Breast epithelium (tissue), 4 donors: ENCODE data around the gene HSDL1. TPM values are rescaled to one million over a fixed set of nuclear protein-coding genes. Genes with fewer than 3 reads are reported as not detected.

ENCODE experiments used
- DNase-seq, 2 donors: peaks; one replicate each; pipeline ENCODE4 v3.0.0-alpha.2; 2019; ENCODE audit warnings: low spot score in 2 of 2
- H3K27ac ChIP-seq, 2 donors: fragments of 200-600 bp; sonication (generic) in 1 of 2; one replicate each; pipeline ENCODE4 v1.5.1; 2016 to 2019; ENCODE audit warnings: mild to moderate bottlenecking in 1 of 2
- H3K27me3 ChIP-seq, 2 donors: fragments of 200-600 bp; sonication (generic) in 1 of 2; one replicate each; pipeline versions ENCODE4 v1.5.1 to v1.6.0; 2017 to 2019; ENCODE audit warnings: control low read depth in 1 of 2, mild to moderate bottlenecking in 1 of 2
- H3K36me3 ChIP-seq: fragments of 200-600 bp; one replicate; pipeline ENCODE4 v1.5.1; 2019
- H3K4me1 ChIP-seq, 2 donors: fragments of 200-600 bp; sonication (generic); one replicate each; pipeline ENCODE4 v1.5.1; 2016 to 2019; ENCODE audit warnings: control low read depth in 1 of 2
- H3K4me3 ChIP-seq, 3 donors: fragments of 200-600 bp; sonication (generic); 1 replicate in 2 of 3; 2 replicates in 1 of 3; pipeline ENCODE4 v1.5.1; 2016 to 2019; ENCODE audit warnings: mild to moderate bottlenecking in 3 of 3, moderate library complexity in 2 of 3
- H3K9me3 ChIP-seq, 2 donors: fragments of 200-600 bp; sonication (generic) in 1 of 2; one replicate each; pipeline ENCODE4 v1.5.1; 2016 to 2019; ENCODE audit warnings: control low read depth in 1 of 2
- CTCF ChIP-seq, 3 donors: fragments of 450-650 bp; IDR thresholded peaks; one replicate each; pipeline ENCODE4 v1.5.1; 2016 to 2017; ENCODE audit warnings: antibody characterized with exemption in 3 of 3, mild to moderate bottlenecking in 3 of 3, moderate library complexity in 3 of 3
- POLR2A ChIP-seq: fragments of 450-650 bp; IDR thresholded peaks from one replicate; pipeline ENCODE4 v1.6.1; 2016; ENCODE audit warnings: antibody characterized with exemption, mild to moderate bottlenecking, moderate library complexity
- POLR2AphosphoS5 ChIP-seq, 3 donors: sonication (generic); formaldehyde crosslinking; IDR thresholded peaks; one replicate each; pipeline ENCODE4 v1.6.1; 2017; ENCODE audit warnings: antibody characterized with exemption in 3 of 3
- intact Hi-C: fragments of 100-400 bp; cut with DNase I; formaldehyde crosslinking; loops from one replicate; pipeline ENCODE4 v1.15.1; 2023; ENCODE audit warnings: low total_unique reads
- total RNA-seq, 3 donors: library from RNA; depleted of rRNA; stranded (reverse); fragments of >200 nt; gene quantifications; one replicate each; pipeline ENCODE4 v1.1.0, GENCODE V29; 2016

HSDL1 gene
- total RNA-seq, 3 donors from 2014 or later, result 17.0 to 25.8 (median 21.0) TPM

DNA sequence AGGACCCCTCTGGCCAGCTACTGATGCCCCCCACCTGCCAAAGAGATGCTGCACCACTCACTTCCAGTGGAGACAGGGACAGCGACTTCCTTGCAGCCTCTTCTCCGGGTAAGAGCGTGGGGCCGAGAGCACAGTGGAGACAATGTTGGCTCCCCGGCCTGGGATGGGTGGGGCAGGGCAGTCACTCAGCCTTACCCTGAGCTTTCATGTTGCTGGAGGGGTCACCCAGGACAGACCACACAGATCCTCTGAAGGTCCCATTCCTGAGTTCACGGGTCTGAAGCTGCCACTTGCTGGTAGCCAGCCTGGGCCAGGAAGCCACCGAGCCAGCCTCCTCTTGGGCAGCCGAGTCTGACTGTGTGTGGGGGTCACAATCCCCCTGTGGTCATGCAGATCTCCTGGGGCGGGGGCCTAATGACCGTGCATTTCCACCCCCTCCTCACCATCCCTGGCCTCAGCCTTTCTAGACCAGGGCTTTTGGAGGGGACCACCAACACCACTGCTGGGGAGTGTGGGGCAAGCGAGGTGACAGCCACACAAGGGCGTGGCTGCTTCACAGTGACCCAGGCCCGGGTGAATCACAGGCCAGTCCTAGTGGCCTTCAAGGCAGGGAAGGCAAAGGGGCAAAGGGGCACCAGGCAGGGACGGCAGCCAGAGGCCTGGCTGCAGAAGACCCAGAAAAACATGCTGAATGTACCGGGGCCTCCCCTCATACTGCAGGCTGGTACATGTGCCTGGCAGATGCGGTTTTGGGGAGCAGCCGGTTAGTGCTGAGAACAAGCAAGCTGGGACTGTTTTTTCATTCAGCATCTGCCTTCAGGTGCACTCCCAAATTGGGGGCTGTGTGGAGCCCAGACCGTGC lies 31.4 kb upstream of the HSDL1 start:
- intact Hi-C loops, result no loop called here
- Histone ChIP-seq H3K27me3 (no peaks in the 10 kb centered on the region), H3K9me3 (no peaks in the 10 kb centered on the region), H3K4me1 (peaks cover 0 to 15% of the 10 kb centered on the region in 2 donors), H3K4me3 (no peak overlapping the region), H3K36me3 (no peaks in the 10 kb centered on the region), H3K27ac (peak overlapping the region; percentile 83 to 85)
- TF ChIP-seq CTCF (IDR thresholded peaks at IDR 0.05) (no peak), POLR2AphosphoS5 (IDR thresholded peaks at IDR 0.05) (no peak), POLR2A (no peak)
- no peak for DNase-seq

GRCh38 chr16:84175350-84176081 lies 30.5 kb upstream of the HSDL1 start:
- TF ChIP-seq POLR2AphosphoS5 (IDR thresholded peaks at IDR 0.05) (no peak), CTCF (IDR thresholded peaks at IDR 0.05) (peak in 2 of 3 donors; percentile 76 to 87)

GRCh38 chr16:84174396-84174795 lies 29.4 kb upstream of the HSDL1 start:
- no peaks in the 10 kb centered on the region for H3K27me3 ChIP-seq
- intact Hi-C loops, result no loop called here
- H3K36me3 ChIP-seq, result no peaks in the 10 kb centered on the region
- H3K4me1 ChIP-seq, result peaks cover 0 to 15% of the 10 kb centered on the region in 2 donors
- H3K9me3 ChIP-seq, result no peaks in the 10 kb centered on the region
- H3K27ac ChIP-seq, result no peak overlapping the region
- DNase-seq, result no peak
- TF ChIP-seq POLR2AphosphoS5 (IDR thresholded peaks at IDR 0.05), result no peak
- no peak for TF ChIP-seq POLR2A
- TF ChIP-seq CTCF (IDR thresholded peaks at IDR 0.05), result no peak
- no peak overlapping the region for H3K4me3 ChIP-seq

More at GRCh38 chr16:84175350-84176081, 30.5 kb upstream of the HSDL1 start:
- no peaks in the 10 kb centered on the region for H3K9me3 ChIP-seq
- peaks cover 0 to 15% of the 10 kb centered on the region in 2 donors for H3K4me1 ChIP-seq
- H3K4me3 ChIP-seq, result no peak overlapping the region
- peak overlapping the region; percentile 83 to 85 for H3K27ac ChIP-seq
- H3K36me3 ChIP-seq, result no peaks in the 10 kb centered on the region
- intact Hi-C loops, result no loop called here
- peak in 1 of 2 donors; percentile 75 for DNase-seq
- H3K27me3 ChIP-seq, result no peaks in the 10 kb centered on the region

DNA sequence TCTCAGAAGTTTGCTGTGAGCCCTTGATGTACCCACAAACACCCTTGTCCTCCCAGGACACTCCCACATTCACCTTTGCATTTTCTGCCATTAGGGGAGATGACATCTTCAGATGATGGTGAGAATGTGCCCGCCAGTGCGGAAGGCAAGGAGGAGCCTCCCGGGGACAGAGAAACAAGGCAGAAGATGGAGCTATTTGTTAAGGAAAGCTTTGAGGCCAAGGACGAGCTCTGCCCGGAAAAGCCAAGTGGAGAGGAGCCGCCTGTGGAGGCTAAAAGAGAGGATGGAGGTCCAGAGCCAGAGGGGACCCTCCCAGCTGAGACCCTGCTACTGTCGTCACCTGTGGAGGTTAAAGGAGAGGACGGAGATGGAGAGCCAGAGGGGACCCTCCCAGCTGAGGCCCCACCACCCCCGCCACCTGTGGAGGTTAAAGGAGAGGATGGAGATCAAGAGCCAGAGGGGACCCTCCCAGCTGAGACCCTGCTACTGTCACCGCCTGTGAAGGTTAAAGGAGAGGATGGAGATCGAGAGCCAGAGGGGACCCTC lies 24.9 kb upstream of the HSDL1 start:
- no peaks in the 10 kb centered on the region for H3K4me1 ChIP-seq
- H3K9me3 ChIP-seq, result no peaks in the 10 kb centered on the region
- TF ChIP-seq POLR2A (no peak), POLR2AphosphoS5 (IDR thresholded peaks at IDR 0.05) (no peak), CTCF (IDR thresholded peaks at IDR 0.05) (no peak)
- H3K4me3 ChIP-seq, result no peak overlapping the region
- no peak overlapping the region for H3K27ac ChIP-seq
- intact Hi-C loops, result no loop called here
- no peak for DNase-seq
- H3K27me3 ChIP-seq, result no peaks in the 10 kb centered on the region
- H3K36me3 ChIP-seq, result no peaks in the 10 kb centered on the region
